Ishikawa (cell line): Measurements from ENCODE around the gene TMEM106A.

ENCODE experiments used
- TAF1 ChIP-seq: IDR thresholded peaks from 2 replicates; pipeline ENCODE4 v1.6.1; 2012; ENCODE audit warnings: low read depth, mild to moderate bottlenecking
- TF ChIP-seq, protein P1 (sequence below): IDR thresholded peaks from 2 replicates; pipeline ENCODE4 v1.6.1; 2012; ENCODE audit warnings: low read depth, mild to moderate bottlenecking

DNA sequence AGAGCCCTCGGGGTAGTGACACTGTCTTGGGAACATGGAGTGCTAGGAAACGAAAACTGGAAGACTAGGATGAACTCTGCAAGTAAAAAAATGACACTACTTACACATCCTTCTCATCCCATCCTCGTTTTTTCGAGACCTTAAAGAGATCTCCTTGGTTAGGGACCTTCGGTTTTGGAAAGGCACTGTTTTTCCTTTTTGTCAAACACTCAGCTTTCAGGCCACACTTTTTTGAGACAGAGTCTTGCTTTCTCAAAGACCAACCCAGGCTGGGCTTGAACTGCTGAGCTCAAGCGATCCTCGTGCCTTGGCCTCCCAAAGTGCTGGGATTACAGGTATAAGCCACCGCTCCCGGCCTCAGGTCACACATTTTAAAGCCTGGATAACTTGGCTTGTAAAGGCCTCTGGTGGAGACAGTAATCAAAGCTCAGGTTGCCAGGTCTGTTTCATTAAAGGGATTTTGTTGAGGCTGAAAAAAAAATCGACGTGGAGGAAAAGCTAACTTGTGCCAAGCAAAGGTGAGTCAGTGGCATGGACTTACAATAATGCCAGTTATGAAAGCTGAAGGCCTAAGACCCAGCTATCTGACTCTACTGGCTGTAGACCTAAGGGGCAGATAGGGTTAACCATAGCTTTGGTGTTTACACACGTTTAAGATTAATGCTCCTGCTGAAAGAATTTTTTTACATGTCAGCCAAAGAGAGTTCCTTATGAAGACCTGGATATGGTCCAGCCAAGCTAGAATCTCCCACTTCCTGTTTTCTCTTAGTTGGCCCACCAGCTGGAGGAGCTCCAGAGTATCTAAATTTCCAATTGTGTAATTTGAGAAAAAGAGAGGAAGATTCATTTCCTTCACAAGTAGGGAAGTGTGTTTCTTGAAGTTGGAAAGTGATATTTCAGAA is 39.8 kb upstream of the TMEM106A start:
- TF ChIP-seq, protein P1, sequence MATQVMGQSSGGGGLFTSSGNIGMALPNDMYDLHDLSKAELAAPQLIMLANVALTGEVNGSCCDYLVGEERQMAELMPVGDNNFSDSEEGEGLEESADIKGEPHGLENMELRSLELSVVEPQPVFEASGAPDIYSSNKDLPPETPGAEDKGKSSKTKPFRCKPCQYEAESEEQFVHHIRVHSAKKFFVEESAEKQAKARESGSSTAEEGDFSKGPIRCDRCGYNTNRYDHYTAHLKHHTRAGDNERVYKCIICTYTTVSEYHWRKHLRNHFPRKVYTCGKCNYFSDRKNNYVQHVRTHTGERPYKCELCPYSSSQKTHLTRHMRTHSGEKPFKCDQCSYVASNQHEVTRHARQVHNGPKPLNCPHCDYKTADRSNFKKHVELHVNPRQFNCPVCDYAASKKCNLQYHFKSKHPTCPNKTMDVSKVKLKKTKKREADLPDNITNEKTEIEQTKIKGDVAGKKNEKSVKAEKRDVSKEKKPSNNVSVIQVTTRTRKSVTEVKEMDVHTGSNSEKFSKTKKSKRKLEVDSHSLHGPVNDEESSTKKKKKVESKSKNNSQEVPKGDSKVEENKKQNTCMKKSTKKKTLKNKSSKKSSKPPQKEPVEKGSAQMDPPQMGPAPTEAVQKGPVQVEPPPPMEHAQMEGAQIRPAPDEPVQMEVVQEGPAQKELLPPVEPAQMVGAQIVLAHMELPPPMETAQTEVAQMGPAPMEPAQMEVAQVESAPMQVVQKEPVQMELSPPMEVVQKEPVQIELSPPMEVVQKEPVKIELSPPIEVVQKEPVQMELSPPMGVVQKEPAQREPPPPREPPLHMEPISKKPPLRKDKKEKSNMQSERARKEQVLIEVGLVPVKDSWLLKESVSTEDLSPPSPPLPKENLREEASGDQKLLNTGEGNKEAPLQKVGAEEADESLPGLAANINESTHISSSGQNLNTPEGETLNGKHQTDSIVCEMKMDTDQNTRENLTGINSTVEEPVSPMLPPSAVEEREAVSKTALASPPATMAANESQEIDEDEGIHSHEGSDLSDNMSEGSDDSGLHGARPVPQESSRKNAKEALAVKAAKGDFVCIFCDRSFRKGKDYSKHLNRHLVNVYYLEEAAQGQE = no peak
- no peak for TF ChIP-seq TAF1
